Hematopoietic multipotent progenitor cell treated with erythropoietin and hydrocortisone succinate and interleukin-3 and kit ligand, for 4 days (in vitro differentiated cells): ENCODE data around the gene HOMER3.
"Not testable (repeated sequence)": the region's sequence is repeated elsewhere in the genome, so short reads cannot be mapped to it uniquely, and the experiment has no call there.

ENCODE experiments used
- DNase-seq: peaks from one replicate; pipeline ENCODE4 v3.0.0-alpha.2; 2015

The HOMER3 gene

DNA sequence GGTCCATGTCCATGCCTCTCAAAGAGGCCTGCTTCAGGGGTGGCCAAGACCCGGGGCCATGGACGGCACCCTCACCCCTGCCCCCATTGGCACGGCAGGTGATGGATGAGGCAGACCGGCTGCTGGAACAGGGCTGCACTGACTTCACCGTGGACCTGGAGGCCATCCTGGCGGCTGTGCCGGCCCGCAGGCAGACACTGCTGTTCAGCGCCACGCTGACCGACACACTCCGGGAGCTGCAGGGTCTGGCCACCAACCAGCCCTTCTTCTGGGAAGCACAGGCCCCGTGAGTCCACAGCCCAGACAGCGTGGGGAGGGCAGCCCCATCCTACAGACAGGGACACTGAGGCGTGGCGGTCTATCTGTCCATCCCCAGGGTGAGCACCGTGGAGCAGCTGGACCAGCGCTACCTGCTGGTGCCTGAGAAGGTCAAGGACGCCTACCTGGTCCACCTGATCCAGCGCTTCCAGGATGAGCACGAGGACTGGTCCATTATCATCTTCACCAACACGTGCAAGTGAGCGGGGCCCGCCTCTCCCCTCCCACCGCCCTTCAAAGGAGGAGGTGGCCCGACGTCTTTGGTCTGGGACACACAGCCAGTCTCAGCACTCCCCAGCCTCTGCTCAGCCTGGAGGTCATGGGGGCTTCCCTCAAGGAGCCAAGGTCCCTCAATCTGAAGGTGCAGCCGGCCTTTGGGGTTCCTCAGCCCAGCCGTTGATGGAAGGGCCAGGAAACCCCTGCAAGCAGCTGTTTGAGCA, 18.6 kb downstream of the HOMER3 start:
- DNase-seq, result no peak

DNA sequence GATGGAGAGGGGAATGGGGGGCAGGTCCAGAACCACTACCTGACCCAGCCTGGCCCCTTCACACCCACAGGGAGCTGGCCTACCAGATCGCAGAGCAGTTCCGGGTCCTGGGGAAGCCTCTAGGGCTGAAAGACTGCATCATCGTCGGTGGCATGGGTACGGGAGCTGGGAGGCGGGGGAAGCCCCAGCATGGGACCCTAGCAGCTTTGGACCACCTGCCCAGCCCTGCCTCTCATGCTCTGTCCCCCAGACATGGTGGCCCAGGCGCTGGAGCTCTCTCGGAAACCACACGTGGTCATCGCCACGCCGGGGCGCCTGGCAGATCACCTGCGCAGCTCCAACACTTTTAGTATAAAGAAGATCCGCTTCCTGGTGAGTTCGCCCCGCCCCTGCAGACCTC, 19.4 kb downstream of the HOMER3 start:
- no peak for DNase-seq

DNA sequence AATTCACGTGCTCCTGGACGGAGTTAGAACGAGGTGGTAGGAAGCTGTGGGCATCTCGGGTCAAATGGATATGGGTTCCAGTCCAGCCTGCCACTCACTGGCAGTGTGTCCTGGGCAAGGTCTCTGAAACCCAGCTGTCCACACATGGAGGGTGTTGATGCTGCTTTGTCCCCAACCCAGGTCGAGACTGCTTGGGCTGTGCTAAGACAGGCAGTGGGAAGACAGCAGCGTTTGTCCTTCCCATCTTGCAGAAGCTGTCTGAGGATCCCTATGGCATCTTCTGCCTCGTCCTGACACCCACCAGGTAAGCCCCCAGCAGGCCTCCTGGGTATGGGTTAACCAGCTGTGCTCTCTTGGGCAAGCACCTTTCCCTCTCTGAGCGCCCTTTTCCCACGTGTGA, 20.6 kb downstream of the HOMER3 start:
- no peak for DNase-seq

DNA sequence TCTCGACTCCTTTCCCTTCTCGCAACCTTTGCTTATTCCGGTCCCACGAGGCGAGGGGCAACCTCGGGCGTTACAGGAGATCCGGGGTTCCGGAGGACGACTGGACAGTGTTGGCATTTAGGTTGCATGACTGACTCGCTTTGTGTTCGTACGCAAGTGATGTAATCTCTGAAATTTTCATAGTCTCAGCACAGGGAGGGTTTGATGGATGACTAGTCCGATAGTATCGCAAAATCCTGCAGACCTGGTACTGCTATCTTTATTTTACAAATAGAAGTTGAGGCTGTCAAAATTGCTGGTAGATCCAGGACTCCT, 21.2 kb downstream of the HOMER3 start:
- no peak for DNase-seq

DNA sequence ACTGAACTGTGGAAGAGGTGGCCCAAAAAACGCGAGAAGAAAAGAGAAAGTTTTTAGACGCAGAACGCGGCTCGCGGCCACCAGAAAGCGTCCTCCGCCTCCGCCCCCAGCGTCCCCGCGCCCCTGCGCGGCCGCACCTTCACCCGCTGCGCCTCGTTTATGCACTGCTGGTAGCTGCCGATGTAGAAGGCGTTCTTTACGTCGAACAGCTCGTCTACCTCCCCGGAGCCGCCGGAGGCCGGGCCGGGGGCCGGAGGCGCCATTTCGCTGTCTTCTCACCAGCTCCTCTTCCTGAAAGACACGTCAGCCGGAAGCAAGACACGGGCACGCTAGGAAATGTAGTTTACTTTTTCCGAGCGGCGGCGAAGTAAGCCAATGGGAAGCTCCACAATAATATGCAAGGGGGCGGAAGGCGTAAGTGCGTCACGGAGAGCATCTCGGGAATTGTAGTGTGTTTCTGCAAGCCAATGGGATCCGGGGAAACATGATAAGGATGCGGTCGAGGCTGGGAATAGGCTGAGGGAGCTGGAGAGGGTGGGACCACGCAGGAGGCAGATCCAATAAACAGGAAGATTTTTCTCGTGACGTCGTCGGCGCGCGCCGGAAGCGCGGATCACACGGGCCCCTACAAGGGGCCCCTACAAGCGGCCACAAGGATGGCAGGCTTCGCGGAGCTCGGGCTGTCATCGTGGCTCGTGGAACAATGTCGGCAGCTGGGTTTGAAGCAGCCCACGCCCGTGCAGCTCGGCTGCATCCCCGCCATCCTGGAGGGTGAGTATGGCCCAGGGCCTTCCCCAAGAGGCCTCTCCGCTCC, 21.7 kb downstream of the HOMER3 start, which contains the start of the genes COPE and DDX49:
TSS of gene COPE (minus strand) at position 302 of the 814 bp plus-strand sequence. CDS start at position 263, 39 bp downstream.
TSS of gene DDX49 (plus strand) at position 630 of the 814 bp plus-strand sequence. CDS start at position 657, 27 bp downstream.
- DNase-seq, result peak; percentile 100

DNA sequence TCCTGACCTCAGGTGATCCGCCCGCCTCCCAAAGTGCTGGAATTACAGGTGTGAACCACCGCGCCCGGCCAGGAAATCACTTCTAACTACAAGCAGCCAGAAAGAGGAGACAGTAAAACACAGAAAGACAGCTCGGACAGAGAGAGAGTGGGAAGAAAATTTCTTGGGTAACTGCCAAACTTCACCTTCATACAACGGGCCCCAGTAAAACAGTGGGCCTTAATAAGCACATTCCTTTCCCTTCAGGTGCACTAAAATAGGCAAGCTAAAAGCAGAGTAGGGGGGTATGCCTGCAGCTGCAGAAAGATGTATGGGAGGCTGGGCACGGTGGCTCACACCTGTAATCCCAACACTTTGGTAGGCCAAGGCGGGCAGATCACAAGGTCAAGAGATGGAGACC, 23.4 kb downstream of the HOMER3 start:
- not testable (repeated sequence) for DNase-seq

DNA sequence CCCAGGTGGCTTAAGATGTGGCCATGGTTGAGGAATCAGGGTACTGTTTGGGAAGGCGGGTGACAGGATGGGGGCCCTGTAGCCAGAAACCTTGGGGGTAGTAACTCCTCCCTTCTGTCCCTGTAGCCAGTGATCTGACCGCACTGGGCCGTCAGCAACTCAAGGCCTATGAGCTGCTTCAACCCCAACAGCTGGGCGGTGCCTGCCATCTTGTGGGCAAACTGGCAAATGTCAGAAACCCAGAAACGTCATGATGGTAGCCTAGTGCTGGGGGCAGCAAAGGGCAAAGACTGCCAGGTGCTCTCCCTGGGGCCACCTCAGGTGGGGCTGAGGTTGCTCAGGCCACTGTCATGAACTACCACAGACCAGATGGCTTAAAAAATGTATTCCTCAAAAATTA, 25.4 kb downstream of the HOMER3 start:
- DNase-seq, result peak; percentile 85

DNA sequence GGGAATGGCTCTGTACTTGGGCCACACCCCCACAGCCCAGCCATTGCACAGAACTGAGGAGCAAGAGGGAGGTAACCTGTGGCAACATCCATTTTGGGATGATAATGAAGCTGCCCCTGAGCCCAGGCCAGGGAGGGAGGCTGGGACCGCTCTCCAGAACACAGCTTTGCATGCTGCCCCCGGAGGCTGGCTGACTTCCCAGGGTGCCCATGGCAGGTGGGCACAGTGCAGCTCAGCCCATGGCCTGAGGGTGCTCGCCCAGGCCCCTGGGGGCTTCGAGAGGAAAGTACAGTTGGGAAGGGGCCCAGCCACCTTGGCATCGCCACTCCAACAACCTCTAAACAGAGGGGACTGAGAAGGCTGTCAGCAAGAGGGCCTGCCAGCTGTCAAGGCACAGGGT, 27.6 kb downstream of the HOMER3 start:
- DNase-seq, result no peak

DNA sequence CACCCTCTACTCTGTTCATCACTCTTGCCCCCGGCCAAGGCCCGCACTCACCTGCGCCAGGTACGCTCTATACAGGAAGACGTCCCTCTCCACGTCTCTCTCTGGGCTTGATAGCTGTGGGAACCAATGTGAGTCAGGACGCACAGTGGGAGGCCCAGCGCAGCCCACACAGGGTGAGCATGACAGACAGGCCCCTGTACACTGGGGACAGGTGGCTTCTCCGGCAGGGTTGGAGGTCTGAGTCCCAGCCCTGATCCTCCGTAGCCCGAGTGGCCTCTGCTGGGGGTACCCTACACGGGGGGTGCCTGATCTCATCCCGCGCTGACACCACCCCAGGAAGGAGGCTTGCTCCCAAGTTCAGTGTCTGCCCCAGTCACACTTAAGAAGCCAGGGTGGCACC, 28.1 kb downstream of the HOMER3 start:
- no peak for DNase-seq

DNA sequence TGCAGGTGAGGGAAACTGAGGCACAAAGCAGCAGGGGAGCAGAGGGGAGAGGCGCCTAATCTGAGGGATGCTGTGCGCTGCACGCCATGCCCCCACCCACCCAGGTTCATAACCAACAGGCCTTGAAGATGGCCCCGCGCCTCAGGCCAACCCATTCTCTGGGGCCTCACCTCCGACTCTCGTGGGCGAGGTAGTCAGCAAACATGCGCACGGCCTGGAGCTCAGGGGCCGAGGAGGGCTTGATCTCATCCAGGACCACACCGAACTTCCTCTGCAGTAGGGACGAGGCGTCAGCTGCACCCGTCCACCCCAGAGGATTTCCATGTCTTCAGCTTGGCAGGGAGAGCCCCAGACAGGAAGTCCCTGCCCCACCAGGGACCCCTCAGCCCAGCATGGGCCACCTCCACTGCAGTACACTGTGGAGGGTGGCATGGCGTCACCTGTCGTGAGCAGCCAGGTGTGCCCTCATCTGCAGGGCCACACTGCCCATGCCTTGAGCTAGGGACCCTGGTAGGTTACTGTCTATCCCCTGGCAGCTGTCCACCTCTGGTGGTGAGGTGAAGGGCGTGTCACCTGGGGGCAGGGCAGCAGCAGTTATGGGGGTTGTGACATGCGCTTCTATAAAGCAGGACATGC, 30.1 kb downstream of the HOMER3 start:
- no peak for DNase-seq

DNA sequence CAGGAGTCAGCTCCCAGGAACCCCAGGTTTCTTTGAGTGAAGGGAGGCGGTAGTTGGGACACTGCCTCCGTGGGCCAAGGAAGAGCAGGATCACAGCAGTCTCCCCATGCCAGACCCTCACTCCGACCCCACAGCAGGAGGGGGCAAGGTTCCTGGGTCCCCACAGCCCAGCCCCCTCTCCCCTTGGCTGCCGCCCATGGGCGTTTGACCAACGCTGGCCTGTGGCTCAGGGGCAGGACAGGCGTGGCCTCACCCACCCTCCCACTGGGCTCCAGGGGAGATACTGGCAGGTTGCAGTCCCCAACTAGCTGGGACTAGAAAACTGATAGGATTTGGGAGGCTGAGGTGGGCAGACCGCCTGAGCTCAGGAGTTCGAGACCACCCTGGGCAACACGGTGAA, 31.0 kb downstream of the HOMER3 start:
- no peak for DNase-seq

DNA sequence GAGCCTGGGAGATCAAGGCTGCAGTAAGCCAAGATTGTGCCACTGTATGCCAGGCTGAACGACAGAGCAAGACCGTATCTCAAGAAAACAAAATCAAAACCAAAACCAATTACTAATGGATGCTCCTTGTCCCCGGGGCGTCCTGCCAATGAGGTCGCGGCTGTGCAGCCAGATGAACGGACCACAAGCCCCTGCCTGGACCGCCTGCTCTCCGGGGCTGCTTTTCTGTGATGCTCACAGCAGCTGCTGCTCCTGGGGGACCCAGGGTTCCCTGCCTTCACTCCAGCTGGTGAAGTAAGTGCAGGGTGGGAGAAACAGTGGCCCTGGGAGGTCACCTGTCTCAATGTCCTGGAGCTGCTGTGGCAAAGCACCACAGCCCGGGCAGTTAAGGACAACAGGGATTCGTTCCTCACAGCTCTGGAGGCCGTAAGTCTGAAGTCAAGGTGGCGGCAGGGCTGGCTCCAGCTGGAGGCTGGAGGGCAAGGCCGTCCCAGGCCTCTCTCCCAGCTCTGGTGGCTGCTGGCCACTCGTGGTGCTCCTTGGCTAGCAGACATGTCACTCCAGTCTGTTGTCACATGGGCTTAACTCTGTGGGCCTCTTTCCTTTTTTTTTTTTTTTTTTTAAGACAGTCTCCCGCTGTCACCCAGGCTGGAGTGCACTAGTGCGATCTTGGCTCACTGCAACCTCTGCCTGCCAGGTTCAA, 31.9 kb downstream of the HOMER3 start:
- no peak for DNase-seq

DNA sequence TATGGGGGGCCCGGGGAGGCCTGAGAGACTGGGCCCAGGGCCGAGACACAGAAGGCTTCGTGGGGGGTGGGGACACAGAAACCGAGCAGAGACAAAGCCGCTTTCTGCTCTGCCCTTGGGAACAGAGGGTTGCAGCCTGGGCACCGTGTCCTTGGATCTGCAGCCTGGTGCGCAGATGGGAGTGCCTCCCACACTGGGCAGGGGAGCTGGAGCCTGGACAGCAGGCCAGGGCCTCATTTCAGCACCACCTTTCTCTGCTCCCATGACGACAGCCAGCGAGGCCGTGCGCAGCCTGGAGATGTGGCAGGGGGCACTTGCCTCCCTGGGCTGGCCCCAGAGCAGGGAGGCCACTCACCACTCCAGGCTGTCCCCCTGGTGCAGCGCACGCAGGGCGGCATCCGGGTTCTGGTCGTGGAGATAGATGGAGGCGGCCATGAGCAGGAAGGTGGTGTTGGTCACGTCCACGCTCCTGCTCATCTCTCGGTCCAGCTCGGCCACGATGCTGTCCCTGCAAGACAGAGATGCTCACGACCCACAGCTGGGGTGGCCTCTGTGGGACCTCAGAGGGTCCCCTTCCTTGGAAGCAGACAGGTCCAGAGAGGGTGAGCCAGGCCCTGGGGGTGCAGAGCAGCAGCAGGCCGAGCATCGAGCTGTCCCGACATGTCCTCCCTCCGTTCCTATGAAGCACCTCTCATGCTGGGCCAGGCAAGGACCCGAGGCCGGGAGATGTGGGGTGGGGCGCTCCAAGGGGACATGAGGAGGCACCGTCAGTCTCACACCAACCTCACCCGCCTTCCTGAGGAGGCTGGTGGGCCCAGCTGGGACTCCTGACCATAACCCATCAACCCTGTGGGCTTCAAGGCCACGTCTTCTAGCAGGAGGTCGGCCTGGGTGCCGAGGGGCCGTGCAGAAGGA, 34.2 kb downstream of the HOMER3 start:
- no peak for DNase-seq

DNA sequence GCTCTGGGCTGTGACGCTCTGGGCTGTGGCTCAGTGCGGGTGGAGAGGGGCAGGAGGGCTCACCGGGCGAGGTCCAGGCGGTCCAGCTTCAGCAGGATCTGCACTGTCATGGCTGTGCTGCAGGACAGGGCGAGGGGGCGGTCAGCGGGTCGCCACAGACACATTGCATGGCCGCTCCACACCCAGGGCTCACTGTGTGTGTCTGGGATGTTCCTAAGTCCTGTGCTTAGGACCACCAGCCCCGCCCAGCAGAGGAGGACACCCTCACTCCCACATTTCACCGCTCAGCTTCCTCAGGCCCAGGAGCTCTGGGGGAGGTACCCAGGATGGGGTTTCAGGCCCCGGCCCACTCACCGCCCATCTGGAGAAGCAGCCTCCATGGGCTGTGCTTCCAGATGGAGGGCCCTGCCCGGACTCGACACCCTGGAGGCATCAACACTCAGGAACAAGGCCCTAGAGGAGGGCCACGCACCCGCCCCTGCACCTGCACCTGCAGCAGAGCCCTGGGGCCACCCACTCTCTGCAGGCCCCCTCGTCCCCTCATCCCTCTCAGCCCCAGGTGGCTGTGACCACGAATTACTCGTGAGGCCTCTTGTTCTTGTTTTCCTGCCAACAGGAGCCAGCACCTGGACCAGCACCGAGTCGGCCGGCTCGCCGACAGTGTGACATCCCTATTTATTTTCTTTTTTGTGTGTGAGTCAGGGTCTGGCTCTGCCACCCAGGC, 35.3 kb downstream of the HOMER3 start:
- DNase-seq, result no peak

DNA sequence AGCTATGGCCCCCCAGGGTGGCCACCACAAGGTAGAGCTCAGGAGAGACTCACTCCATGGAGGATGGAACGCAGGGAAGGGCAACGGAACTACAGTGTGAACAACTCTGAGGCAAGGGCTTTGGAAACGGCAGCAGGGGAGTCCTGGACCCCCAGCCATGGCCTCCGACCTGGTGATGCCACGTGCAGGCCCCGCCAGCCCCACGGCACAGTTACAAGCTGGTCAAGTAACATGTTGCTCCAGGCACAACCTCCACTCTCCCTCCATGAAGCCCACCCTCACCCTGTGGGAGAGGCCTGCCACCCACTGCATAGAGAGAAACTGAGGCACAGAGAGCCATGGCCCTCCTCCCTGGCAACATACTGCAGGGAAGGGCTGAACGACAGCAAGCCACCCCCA, 36.0 kb downstream of the HOMER3 start:
- DNase-seq, result no peak

DNA sequence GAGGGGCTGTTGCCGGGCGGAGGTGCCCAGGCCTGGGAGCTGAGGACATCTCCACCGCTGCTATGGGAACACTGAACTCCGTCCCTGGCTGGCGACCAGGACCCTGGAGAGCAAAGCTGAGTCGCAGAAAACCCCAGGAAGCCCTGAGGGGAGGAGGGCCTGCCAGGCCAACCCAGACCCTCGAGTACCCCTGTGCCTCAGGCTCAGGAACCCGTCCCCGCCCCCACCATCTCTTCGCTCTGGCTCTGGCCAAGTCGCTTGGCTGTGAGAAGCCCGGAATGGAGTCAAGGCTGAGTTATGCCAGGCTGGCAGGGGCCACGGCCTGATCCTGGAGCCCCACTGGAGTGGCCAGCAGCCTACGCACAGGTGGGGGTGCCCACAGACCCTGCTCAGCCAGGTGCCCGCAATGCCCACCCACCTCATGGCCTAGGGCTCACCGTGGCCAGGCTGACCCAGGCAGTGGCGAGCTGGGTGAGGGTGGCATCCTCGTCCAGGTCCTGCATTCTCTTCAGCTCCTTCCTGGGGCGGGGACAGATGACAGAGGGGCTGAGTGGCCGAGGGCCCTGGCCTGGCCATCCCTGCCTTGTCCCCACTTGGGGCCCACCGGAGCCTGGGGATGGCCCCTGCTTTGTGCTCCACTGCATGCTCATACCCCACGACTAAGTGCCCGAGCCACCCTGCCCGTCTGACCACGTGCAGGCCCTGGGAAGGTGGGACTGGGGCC, 36.5 kb downstream of the HOMER3 start:
- DNase-seq, result no peak

DNA sequence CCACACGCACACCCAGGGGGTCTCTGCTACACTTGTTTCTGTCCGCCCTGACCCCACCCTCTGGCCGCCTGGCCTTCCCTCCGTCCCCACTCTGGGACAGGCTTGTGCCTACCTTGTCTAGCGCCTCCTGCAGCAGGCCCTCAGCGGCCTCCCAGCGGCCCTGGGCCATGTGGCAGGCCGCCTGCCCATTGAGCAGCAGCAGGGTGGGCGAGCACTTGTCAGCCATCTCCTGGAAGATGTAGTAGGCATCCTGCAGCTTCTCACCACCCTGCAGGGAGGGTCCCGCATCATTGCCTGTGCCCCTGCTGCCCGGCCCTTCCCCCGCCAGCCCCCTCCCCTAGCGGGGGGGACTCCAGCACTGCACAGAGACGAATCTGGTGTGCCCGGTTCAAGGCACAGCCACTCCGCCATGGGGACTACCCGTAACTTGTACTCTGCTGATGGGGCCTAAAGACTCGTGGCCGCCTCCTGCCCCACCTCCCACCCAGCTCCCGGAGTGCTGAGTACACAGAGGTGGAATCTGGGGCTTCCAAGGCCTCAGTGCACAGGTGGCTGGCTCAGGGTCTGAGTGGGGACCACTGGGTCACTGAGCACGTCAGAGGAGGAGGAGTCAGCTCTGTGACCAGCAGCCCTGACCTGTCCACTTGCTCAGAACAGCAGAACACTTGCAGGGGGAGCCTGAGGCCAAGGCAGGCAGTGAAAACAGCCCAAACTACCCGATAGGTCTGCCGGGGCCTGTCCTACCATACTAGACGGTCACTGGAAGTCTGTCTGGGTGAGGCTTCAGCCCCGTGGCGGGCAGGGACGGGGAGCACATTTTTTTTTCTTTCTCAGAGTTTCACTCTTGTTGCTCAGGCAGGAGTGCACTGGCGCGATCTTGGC, 37.6 kb downstream of the HOMER3 start:
- no peak for DNase-seq

DNA sequence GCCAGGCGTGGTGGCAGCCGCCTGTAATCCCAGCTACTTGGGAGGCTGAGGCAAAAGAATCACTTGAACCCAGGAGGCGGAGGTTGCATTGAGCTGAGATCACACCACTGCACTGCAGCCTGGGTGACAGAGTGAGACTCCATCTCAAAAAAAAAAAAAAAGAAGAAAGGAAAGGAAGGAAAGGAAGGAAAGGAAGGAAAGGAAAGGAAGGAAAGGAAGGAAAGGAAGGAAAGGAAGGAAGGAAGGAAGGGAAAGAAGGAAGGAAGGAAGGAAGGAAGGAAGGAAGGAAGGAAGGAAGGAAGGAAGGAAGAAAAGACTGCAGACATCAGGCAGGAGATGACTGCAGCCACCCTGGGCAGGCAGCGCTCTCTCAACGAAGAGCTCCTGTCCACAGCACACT, 38.5 kb downstream of the HOMER3 start:
- DNase-seq, result not testable (repeated sequence)

DNA sequence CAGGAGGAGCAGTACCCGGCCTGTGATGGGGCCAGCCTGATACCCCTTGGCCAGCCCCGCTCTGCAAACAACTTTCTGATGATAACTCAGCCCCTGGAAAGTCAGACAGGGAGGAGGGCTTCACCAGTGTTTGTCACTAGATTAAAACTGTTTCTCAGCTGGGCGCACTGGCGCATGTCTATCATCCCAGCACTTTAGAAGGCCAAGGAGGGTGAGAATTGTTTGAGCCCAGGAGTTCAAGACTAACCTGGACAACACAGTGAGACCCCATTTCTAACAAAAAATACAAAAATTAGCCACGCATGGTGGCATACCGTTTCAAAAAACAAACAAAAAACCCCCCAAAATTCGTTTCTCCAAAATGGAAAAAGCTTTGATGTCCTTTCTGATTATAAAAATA, 39.5 kb downstream of the HOMER3 start:
- DNase-seq, result no peak
